Measurements from ENCODE around the gene PRKAG3. TPM values are rescaled to one million over a fixed set of nuclear protein-coding genes. Genes with fewer than 3 reads are reported as not detected.

PRKAG3 gene
- total RNA-seq, 1 experiment from 2014 or later = not detected

GRCh38 chr2:218812096-218812815 is 19.3 kb downstream of the PRKAG3 start:
- Histone ChIP-seq H3K9me3 (no peaks in the 10 kb centered on the region), H3K4me3 (ENCODE audit: low read depth, low read length) (no peak overlapping the region), H3K4me1 (no peaks in the 10 kb centered on the region), H3K36me3 (ENCODE audit: control insufficient read depth, insufficient read depth, low read length) (no peaks in the 10 kb centered on the region), H3K27me3 (replicated peaks; ENCODE audit: control insufficient read depth, insufficient read depth, low read length) (no peaks in the 10 kb centered on the region)
- DNase-seq = no peak
- no peak overlapping the region for H3K27ac Mint-ChIP-seq (ENCODE audit: unreplicated experiment)
- H3K27me3 Mint-ChIP-seq (ENCODE audit: insufficient read depth, unreplicated experiment) = no peaks in the 10 kb centered on the region
- ChIA-PET CTCF (no interaction called here), POLR2A (no interaction called here)
- TF ChIP-seq CTCF (IDR thresholded peaks at IDR 0.05; ENCODE audit: insufficient read depth in 1 of 2, low read depth in 1 of 2, low read length in 1 of 2, severe bottlenecking in 1 of 2, unreplicated experiment in 1 of 2) = no peak
- H3K4me3 Mint-ChIP-seq (ENCODE audit: unreplicated experiment) = no peak overlapping the region
- H3K36me3 Mint-ChIP-seq (ENCODE audit: insufficient read depth, unreplicated experiment) = peaks cover 8% of the 10 kb centered on the region
- H3K4me1 Mint-ChIP-seq (ENCODE audit: low read depth, unreplicated experiment) = no peaks in the 10 kb centered on the region
- BruUV-seq (replicated peaks) = no TSS peak
- no peaks in the 10 kb centered on the region for H3K9me3 Mint-ChIP-seq (ENCODE audit: unreplicated experiment)
- intact Hi-C loops (cut with micrococcal nuclease; ENCODE audit: unreplicated experiment) = no loop called here

- Histone ChIP-seq H3K36me3 (ENCODE audit: control insufficient read depth, insufficient read depth, low read length) (no peaks in the 10 kb centered on the region), H3K4me1 (no peaks in the 10 kb centered on the region), H3K4me3 (ENCODE audit: low read depth, low read length) (no peak overlapping the region), H3K9me3 (no peaks in the 10 kb centered on the region), H3K27me3 (replicated peaks; ENCODE audit: control insufficient read depth, insufficient read depth, low read length) (no peaks in the 10 kb centered on the region)
- no TSS peak for BruUV-seq (replicated peaks)
- intact Hi-C loops (cut with micrococcal nuclease; ENCODE audit: unreplicated experiment) = no loop called here
- Mint-ChIP-seq H3K27ac (ENCODE audit: unreplicated experiment) (no peak overlapping the region), H3K9me3 (ENCODE audit: unreplicated experiment) (no peaks in the 10 kb centered on the region), H3K4me1 (ENCODE audit: low read depth, unreplicated experiment) (no peaks in the 10 kb centered on the region), H3K27me3 (ENCODE audit: insufficient read depth, unreplicated experiment) (no peaks in the 10 kb centered on the region), H3K36me3 (ENCODE audit: insufficient read depth, unreplicated experiment) (peaks cover 8% of the 10 kb centered on the region), H3K4me3 (ENCODE audit: unreplicated experiment) (no peak overlapping the region)
- TF ChIP-seq CTCF (IDR thresholded peaks at IDR 0.05; ENCODE audit: insufficient read depth in 1 of 2, low read depth in 1 of 2, low read length in 1 of 2, severe bottlenecking in 1 of 2, unreplicated experiment in 1 of 2) = no peak
- POLR2A ChIA-PET = no interaction called here
- no peak for DNase-seq
- CTCF ChIA-PET = no interaction called here
These were observed 20.2 kb downstream of the PRKAG3 start for GRCh38 chr2:218811382-218811781.

GRCh38 chr2:218810256-218810655 is 21.3 kb downstream of the PRKAG3 start:
- Mint-ChIP-seq H3K36me3 (ENCODE audit: insufficient read depth, unreplicated experiment) (peaks cover 2% of the 10 kb centered on the region), H3K27me3 (ENCODE audit: insufficient read depth, unreplicated experiment) (no peaks in the 10 kb centered on the region), H3K4me1 (ENCODE audit: low read depth, unreplicated experiment) (no peaks in the 10 kb centered on the region), H3K9me3 (ENCODE audit: unreplicated experiment) (no peaks in the 10 kb centered on the region), H3K4me3 (ENCODE audit: unreplicated experiment) (no peak overlapping the region), H3K27ac (ENCODE audit: unreplicated experiment) (no peak overlapping the region)
- Histone ChIP-seq H3K4me1 (no peaks in the 10 kb centered on the region), H3K4me3 (ENCODE audit: low read depth, low read length) (no peak overlapping the region), H3K27me3 (replicated peaks; ENCODE audit: control insufficient read depth, insufficient read depth, low read length) (no peaks in the 10 kb centered on the region), H3K36me3 (ENCODE audit: control insufficient read depth, insufficient read depth, low read length) (no peaks in the 10 kb centered on the region), H3K9me3 (no peaks in the 10 kb centered on the region)
- ChIA-PET POLR2A (no interaction called here), CTCF (no interaction called here)
- no peak for TF ChIP-seq CTCF (IDR thresholded peaks at IDR 0.05; ENCODE audit: insufficient read depth in 1 of 2, low read depth in 1 of 2, low read length in 1 of 2, severe bottlenecking in 1 of 2, unreplicated experiment in 1 of 2)
- intact Hi-C loops (cut with micrococcal nuclease; ENCODE audit: unreplicated experiment) = no loop called here
- BruUV-seq (replicated peaks) = no TSS peak
- no peak for DNase-seq
